MM.1S (cell line): ENCODE data around the gene DAB2IP.

Experiments used
- CTCF ChIP-seq: fragments of 300-600 bp; sonication (generic); IDR thresholded peaks from 2 replicates; pipeline ENCODE4 v1.5.1; 2016; ENCODE audit warnings: antibody characterized with exemption, low read length, mixed read lengths
- EZH2 ChIP-seq: fragments of 300-600 bp; sonication (generic); optimal IDR thresholded peaks from 2 replicates; pipeline ENCODE3; 2017; ENCODE audit warnings: low read depth, mild to moderate bottlenecking, antibody characterized with exemption, low read length, mixed read lengths
- EZH2phosphoT487 ChIP-seq: fragments of 300-600 bp; sonication (generic); IDR thresholded peaks from 2 replicates; pipeline ENCODE4 v1.6.1; 2018; ENCODE audit warnings: antibody characterized with exemption, low read length

GRCh38 chr9:121662359-121662758 lies 10.9 kb downstream of the DAB2IP start:
- TF ChIP-seq CTCF: no peak
- TF ChIP-seq EZH2: no peak
- no peak for TF ChIP-seq EZH2phosphoT487
